ENCODE measurements around the gene DYRK2. TPM values are rescaled to one million over a fixed set of nuclear protein-coding genes. Genes with fewer than 3 reads are reported as not detected.

DYRK2 gene
- total RNA-seq, 1 donor from 2014 or later = 67.5 TPM

GRCh38 chr12:67704071-67704470, 55.5 kb downstream of the DYRK2 start:
- no peak for DNase-seq (ENCODE audit: low spot score)

- no peak for DNase-seq (ENCODE audit: low spot score)
Observed at GRCh38 chr12:67705394-67706370, 57.1 kb downstream of the DYRK2 start.

GRCh38 chr12:67709367-67709954, 60.9 kb downstream of the DYRK2 start:
- no peak for DNase-seq (ENCODE audit: low spot score)

DNA sequence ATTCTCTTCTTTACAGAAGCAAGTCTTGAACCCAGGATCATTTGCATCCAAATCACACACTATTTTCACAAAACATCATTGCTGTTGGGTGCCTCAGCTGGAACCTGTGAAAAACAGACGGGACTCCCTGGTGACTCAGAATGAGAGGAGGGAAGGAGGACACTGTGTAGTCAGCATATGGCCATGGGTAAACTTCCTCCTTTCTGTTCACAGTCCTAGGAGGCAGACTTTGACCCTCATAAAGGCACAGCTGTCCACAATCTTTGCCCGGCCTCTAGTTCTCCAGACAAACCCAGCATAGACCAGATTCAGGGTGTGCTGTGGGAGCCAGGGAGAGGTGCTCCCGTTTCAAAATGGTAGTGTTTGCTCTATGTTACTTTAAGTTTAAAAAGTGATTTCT, 62.0 kb downstream of the DYRK2 start:
- DNase-seq (ENCODE audit: low spot score) = peak; percentile 84

DNA sequence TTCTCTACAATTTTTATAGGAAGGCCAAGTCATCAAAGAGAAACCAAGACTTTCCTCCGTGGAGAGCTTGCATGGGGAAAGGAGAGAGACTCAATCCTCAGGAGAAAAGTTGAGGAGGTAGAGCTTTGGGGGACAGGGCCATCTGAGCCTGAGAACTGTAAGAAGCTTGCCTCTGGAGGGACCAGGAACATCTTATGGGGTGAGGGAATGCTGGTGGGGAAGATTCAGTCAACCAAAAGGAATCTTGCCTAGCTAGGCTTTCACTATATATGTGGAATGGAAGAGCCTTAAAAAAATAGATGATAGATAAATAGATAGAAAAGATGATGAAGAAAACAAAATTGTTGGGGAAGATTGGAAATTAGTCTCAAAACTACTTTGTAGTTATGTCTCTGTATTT, 63.5 kb downstream of the DYRK2 start:
- DNase-seq (ENCODE audit: low spot score) = no peak

GRCh38 chr12:67714648-67715047, 66.1 kb downstream of the DYRK2 start:
- no peak for DNase-seq (ENCODE audit: low spot score)

Data from mucosa of gallbladder (tissue), 1 donor.